LNCaP clone FGC (cell line): ENCODE results near the gene ITPK1.
A peak's percentile ranks its signal among the peaks of the same experiment; 100 is the strongest.

ENCODE experiments used
- DNase-seq: peaks from one replicate; pipeline ENCODE4 v3.0.0-alpha.2; 2011; ENCODE audit warnings: low read depth
- H3K4me3 ChIP-seq: 2 replicates; pipeline ENCODE4 v1.5.1; 2011; ENCODE audit warnings: mild to moderate bottlenecking, low read depth, low read length, control low read depth
- TF ChIP-seq, protein P1 (sequence below): IDR thresholded peaks from 2 replicates; pipeline ENCODE4 v1.5.1; 2012; ENCODE audit warnings: mild to moderate bottlenecking; ENCODE audit not compliant: control insufficient read depth, insufficient read depth; ENCODE audit errors: extremely low read depth

ITPK1 gene

DNA sequence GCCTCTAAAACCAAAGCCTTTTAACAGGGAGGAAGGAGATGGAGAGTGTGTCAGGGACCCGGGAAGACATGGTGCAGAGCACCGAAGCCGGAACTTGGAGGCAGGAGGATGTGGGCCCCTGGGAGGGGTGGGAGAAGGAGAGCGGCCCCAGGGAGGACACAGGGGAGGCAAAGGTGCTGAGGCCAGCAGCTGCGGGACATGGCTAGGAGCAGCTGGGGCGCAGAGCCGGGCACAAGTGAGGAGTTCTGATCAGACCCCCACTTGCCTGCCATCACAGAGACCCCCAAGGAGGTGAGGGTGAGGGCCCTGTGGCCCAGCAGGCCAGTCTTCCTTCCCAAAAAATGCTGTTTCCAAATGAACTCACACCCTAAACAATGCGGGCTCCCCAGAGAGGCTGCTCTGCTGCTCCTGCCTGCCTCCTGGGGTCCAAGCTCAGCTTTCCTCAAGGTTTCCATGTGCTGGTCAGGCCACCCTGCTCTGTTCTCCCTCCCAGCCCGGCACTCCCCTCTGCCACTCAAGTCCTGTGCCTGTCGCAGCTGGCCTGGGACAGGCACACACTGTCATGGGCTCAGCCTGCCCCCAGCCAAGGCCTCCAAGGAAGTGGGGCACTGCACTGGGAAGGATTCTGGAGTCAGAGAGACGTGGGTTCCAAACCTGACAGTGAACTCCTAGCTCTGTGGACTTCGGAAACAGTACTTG lies 168.7 kb downstream of the ITPK1 start:
- TF ChIP-seq, protein P1, sequence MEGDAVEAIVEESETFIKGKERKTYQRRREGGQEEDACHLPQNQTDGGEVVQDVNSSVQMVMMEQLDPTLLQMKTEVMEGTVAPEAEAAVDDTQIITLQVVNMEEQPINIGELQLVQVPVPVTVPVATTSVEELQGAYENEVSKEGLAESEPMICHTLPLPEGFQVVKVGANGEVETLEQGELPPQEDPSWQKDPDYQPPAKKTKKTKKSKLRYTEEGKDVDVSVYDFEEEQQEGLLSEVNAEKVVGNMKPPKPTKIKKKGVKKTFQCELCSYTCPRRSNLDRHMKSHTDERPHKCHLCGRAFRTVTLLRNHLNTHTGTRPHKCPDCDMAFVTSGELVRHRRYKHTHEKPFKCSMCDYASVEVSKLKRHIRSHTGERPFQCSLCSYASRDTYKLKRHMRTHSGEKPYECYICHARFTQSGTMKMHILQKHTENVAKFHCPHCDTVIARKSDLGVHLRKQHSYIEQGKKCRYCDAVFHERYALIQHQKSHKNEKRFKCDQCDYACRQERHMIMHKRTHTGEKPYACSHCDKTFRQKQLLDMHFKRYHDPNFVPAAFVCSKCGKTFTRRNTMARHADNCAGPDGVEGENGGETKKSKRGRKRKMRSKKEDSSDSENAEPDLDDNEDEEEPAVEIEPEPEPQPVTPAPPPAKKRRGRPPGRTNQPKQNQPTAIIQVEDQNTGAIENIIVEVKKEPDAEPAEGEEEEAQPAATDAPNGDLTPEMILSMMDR = no peak
- no peak for DNase-seq
- H3K4me3 ChIP-seq = no peak overlapping the region

DNA sequence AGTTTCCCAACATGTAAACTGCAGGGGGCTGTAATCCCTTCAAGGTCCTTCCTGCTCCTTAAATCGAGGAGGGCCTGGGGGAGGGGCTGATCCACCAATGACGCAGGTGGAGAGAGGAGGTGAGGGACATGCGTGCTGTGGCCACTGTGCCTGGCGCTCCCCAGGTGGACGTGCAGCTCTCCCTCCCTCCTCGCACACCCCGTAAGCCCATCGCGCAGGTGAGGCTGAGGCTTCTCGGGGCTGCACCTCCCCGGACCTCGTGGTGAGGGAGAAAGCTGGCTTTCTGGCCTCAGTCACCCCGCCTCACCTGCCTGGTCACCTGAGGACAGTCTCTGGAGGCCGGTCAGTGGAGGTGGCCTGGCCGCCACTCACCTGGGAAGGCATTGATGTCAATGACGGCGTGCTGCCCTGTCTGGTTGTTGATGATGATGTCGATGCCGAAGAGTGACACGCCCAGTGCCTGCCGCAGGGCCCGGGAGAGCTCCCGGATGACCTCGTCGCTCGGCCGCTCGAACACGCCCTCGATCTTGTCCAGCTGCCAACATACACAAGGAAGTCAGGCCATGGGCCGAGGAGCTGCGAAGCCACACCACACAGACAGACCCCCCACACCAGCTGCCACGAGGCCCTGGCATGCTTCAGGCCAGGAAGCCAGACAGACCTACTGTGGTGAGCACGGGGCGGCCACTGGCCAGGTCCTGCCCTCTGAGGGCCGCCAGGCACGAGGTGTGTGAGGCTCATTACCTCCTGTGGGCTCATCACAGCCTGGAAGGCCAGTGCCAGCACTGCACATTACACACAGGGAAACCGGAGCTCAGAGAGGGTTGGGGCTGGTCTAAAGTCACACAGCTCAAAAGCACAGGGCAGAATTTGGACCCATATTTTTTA lies 169.5 kb downstream of the ITPK1 start:
- peak; percentile 91 for DNase-seq
- H3K4me3 ChIP-seq = no peak overlapping the region
- TF ChIP-seq, protein P1 = no peak

DNA sequence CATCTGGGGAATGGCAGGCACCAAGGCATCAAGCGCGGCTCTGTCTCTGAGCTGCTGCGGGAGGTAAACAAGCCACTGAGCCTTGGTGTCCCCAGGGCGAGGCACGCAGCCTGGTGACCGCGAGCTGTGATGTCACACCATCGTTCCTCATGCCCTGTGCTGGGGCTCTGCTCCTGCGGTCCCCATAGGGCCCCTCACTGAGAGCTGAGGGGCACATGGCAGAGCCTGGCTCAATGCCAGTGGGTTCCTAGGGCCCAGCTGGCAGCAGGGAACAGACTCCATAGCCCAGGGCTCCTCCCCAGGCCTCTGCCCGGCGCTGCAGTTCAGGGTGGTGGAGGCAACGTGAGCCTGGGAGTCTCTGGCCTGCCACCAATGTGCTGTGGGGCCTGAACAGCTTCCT lies 170.2 kb downstream of the ITPK1 start:
- no peak overlapping the region for H3K4me3 ChIP-seq
- DNase-seq = no peak
- TF ChIP-seq, protein P1 = no peak

DNA sequence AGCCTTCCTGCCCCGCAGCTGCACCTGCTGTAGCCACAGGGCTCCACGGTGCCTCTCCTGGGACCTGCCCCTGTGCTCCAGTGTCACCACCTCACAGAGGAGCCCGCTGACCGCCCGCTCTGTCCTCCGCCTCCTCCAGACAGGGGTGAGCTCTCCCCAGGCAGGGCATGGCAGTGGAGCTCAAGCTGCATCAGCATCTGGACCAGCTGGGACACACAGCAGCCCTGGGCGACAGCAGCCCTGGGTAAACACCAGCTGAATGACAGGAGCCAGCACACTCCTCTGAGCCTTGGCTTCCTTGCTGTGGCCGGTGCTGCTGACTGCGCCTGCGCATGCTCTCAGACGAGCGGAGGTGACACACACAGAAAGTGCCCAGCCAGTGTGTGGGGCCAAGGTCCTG lies 170.7 kb downstream of the ITPK1 start:
- no peak overlapping the region for H3K4me3 ChIP-seq
- TF ChIP-seq, protein P1 = no peak
- no peak for DNase-seq

DNA sequence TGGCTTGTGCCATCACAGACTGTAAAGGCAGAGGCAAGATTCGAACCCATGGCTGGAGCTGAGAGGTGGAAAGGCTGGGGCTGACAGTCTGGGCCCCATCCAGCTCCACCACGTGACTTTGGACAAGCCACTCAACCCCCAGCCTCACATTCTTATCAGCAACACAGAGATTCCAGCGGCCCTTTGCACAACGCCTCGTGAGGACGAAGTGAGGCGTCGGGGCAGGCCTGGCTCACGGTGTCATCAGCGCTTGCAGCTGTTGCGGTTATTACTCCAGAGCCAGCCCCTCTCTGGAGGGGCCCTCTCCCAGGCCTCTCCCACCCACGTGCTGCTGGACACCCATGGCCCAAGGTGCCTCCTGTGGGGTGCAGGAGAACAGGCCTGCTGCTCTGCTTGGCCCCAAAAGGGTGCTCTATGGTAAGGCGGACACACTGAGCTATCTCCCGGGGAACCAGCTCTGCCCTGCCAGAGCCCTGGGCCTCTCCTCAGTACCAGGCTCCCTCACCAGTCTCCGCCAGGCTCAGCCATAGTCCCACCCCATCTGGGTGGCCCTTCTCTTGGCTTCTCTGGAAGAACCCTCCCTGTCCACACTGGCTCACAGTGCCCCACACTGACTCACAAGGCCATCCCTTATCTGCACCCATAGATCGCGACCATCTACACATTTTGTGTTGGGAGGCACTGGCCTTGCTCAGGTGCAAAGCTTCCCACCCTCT lies 171.7 kb downstream of the ITPK1 start:
- no peak for DNase-seq
- TF ChIP-seq, protein P1 = no peak
- no peak overlapping the region for H3K4me3 ChIP-seq

DNA sequence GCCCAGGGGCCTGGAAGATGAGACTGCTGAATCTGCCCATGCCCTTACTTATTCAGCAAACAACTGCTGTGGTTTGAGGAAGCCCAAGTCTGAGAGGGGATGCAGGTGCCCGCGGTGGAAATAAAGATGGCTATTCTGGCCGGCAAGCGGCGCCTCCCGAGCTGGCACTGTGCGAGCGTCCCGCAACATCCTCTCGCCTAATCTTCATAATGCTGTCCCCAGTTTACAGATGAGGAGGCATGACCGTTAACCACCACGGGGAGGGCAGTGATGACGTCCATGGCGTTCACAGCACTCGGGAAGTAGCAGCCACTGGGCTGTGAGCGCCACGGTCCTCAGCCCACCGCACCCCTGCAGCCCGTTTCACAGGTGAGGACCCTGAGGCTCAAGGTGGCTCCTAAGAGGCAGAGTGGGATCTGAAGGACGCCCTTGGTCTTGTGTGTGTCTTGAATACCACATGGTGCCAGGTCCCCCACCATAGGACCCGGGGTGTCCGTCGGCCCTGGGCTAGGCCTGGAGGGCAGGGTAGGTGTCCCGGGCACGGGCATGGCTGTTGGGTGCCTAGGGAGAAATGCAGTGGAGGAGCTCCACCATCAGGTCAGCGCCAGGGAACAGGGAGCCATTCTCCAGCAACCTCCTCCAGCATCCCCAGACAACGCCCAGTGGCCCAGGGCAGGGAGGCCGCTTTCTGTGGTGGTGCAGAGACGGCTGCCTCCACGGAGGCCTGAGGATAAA lies 172.6 kb downstream of the ITPK1 start:
- no peak for DNase-seq
- no peak overlapping the region for H3K4me3 ChIP-seq
- TF ChIP-seq, protein P1 = no peak
